Activated CD8-positive, alpha-beta memory T cell treated with anti-CD3 and anti-CD28 coated beads, Interleukin-2, amount 50 U/mL, for 1 hour (primary cell): ENCODE data around the gene SPDEF.

ENCODE experiments used
- DNase-seq: peaks from one replicate; pipeline ENCODE4 v3.0.0-alpha.2; 2020; ENCODE audit errors: extremely low read depth

The SPDEF gene

GRCh38 chr6:34563513-34563870 lies 7.4 kb upstream of the SPDEF start:
- DNase-seq: no peak

DNA sequence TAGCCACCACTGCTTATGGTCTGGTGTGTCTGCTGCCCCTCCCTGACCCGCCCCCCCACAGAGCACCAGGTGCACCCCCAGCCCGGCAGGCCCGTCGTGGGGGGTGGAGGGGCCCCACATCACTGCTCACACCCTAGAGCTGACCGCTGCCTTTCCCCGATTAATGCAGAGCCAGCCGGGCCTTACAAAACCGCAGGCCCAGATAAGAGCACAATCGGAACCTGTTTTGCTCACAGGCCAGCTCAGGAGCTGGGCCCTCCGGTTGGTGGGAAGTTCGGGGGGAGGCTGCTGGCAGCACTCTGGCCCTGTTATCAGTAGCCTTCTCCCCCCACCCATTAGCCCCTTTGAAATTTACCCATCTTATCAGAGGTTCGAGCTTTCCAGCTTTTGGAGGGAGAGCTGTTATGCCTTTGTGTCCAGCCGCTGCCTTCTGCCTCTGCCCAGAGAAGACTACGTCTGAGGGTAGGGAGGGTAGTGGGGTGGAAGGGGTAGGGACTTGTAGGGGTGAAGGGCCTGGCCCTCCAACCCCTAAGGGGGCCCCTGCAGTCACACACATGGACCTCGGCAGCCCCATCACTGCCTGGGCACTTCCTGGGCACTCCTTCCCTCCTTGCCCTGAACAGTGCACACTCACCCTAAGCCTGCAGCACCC lies 6.9 kb upstream of the SPDEF start:
- DNase-seq: no peak

GRCh38 chr6:34562350-34562749 lies 6.2 kb upstream of the SPDEF start:
- no peak for DNase-seq

- DNase-seq: no peak
Measured at GRCh38 chr6:34561227-34561530, 5.0 kb upstream of the SPDEF start.

DNA sequence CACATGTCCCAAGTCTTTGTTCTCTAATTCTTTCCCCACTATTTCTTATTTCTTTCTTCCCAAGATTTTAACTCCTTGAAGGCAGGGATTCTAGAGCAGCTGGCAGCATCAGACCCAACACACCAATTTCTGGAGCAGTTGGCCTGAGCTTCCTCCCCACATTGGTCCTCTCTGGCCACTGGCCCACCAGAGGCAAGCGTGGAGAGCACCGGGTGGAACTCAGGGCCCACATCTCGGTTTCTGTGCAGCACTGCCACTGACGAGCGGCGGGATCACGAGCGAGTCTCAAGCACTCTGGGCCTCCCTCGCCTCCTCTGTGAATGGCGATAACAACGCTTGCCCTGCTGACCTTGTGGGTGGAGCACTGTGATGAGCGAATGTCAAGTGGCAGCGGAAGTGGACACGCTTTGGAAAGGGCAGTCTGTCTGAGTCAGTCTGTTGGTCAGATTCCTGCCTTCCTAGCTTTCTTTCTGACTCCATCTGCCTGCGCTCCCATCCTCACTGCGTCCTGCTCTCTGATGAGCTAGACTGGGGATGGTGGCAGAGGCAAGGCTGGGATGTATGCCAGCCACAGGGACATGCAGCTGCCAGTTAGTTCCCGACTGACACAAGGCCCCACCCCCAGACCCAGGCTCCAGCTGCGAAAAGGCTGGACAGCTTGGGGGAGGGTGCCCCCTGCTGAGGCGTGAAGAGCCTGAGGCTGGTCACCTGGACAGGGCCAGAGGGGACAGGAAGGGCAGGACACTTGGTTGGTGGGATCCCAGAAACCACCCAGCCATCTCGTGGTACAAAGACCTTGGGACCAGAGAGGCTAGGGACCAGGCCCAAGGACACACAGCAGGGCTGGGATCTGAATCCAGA lies 4.5 kb upstream of the SPDEF start:
- DNase-seq: no peak

DNA sequence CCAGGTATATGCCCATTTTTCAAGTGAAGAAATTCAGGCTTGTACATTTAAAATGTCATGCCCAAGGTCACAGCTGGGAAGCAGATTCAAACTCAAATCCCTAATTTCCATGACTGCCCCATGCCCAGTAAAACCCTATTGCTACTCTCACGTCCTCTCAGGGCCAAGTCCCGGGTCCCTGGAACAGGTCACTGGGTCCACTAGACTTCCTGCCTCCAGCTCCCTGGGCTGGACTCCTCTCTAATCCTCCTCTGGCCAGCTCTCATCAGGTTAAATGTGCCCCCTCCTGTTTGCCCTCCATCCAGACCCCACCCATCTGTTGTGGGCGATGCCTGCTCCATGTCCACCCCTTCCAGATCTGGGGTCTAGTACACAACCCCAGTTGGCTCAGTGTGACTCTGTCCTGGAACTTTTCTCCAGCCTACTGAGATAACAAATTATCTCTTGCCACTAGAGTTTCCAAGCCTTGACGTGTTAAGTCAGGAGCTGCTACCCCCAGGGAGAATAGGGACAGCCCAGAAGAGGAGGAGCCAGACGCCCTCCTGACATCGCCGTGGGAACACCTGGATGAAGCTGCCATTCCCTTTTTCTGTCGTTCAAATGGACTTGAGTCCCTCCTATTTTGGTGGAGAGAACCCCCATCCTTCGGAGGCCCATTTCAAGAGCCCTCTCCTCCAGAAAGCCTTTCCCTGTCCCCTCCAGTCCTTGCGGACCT lies 3.7 kb upstream of the SPDEF start:
- no peak for DNase-seq

DNA sequence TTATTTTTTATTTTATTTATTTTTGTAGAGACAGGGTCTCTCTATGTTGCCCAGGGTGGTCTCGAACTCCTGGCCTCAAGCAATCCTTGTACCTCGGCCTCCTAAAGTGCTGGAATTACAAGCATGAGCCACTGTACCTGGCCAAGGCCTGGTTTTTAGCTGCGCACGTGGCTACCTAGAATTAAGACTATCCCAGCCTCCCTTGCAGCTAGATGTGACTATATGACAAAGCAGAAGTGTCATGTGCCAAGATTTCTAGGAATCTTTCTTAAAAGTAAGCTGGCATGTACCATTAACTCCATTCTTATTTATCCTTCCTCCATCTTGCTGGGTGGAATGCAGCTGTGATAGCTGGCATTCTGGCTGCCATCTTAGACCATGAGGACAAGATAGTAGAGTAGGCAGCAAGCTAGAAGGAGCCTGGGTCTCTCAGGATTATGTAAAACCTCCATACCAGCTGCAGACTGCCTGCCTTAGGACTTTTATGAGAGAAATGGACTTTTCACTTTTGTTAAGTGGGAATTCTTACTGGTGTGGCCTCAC lies 2.1 kb upstream of the SPDEF start:
- DNase-seq: no peak

DNA sequence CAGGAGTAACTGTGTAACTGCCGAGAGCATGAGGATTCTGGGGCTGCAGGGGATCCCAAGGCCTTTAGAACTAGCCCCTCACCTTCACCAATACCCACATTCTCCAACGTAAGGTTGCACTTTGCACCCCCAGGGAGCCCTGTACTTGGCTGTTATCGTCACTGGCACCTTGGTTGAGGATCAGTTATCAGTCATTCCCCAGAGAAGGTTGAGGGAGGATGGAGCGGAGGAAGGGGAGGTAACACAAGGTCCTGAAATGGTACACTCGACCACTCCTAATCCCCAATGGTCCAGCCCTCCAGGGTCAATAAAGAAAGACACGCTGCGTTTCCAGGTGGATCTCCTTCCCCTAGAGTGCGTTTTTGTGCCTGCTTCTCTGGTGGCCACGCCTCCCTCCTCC lies 1.1 kb upstream of the SPDEF start:
- no peak for DNase-seq

DNA sequence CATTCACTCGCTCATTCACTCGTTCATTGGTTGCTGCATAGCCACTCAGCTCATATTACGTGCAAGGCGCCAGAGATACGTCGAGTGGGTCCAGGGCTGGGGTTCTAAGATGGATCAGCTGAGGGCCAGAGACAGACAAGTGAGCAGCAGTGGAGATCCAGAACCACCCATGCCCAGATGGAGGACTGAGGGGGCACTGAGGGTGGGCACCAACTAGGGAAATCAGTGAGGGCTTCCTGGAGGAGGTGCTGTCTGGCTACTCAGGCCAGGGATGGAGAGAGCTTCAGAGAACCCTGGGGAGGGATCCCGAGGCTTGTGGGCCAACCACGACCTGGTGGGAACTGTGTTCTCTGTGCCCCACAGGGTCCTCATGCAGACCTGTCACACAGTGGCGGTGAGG lies 364 bp upstream of the SPDEF start:
- DNase-seq: no peak

- no peak for DNase-seq
Measured at GRCh38 chr6:34555328-34555727, 801 bp downstream of the SPDEF start.

DNA sequence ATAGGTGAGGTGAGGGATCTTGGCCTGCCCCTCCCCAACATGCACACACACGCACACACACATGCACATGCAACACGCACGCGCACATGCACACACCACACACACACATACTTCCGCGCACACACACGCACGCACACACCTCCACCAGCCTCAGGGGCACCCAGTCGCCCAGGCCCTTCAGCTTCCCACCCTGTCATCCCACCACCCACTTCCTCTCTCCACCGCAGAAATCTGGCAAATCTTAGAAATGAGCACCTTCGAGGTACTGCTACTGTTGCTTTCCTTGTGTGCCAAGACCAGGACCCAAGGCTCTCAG lies 1.2 kb downstream of the SPDEF start:
- no peak for DNase-seq

- no peak for DNase-seq
Measured at GRCh38 chr6:34554291-34555006, 1.7 kb downstream of the SPDEF start.

GRCh38 chr6:34553750-34554149 lies 2.4 kb downstream of the SPDEF start:
- no peak for DNase-seq

GRCh38 chr6:34553146-34553545 lies 3.0 kb downstream of the SPDEF start:
- DNase-seq: no peak

DNA sequence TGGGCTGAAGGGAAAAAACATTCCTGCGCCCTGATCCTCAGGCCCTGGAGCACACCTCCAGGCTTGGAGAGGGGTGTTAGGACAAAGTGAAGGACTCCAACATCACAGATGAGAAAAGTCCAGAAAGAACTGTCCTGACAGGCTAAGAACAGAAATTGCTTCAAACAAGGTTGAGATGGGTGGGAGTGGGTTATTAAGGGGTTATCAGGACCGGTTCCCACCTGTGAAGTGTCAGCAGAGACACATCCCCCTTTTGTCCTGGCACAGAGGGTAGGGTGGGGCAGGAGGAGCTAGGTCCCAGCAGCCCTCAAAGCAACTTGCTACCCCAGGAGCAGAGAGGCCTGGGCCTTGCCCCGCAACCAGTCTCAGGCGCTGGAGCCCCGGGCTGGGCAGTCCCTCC lies 3.5 kb downstream of the SPDEF start:
- DNase-seq: no peak

DNA sequence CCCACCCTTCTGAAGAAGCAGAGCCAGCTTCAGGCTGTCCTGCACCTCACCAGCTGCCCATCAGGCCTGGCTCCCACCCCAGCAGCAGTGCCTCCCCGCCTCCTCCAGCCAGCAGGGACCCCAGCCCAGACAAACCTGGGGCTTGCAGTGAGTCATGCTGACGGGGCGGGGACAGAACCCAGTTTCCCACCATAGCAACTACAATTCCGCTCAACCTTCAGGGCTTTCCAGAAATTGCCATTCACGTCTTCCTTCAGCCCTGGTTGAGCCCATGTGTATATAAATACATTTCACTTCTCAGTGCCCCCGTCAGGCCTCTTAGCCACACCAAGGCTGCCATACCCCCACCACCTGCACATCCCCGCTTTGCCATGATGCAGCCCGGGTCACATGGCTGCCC lies 4.4 kb downstream of the SPDEF start:
- no peak for DNase-seq

- no peak for DNase-seq
Measured at GRCh38 chr6:34549804-34550202, 6.3 kb downstream of the SPDEF start.

GRCh38 chr6:34549026-34549803 lies 6.9 kb downstream of the SPDEF start:
- no peak for DNase-seq

DNA sequence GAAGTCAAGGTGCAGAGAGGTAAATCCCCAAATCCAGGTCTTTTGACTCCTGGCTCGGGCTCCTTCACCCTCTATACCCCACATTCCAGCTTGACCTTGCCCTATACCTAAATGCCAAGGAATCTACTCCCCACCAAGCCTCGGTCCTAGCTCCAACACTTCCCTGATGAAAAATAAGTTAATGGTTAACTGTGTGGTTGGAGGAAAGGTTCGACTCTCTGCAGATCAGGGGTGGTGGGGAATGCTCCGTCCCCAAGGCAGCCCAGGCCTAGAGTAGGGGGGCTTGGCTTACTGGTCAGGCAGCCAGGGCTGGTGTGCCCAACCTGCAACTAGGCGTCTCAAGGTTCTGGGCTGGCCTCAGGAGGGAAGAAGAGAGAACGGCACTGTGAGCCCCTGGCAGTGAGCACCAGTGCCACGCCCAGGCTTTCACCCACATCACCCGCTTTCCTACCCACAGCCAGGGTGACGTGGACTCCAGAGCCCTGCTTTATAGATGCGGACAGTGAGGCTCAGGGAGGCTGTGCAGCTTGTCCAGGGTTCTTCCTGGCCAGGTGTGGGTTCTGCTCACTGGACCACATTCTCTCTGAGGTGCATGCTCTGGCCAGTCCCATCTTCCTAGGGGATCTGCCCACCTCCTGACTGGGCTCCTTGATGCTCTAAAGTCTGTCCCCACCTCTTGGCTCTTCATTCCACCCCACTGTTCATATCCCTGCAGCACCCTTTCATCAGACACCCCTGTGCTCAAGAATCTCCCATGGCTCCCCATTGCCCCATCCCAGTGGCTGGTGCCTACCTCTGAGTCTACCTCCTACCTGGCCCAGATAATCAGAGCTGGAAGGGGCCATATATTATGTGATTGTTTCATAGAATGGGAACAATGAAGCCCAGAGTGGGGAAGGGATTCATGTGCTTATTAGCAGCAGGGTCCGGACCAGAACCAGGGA lies 8.2 kb downstream of the SPDEF start:
- no peak for DNase-seq

- DNase-seq: no peak
Measured at GRCh38 chr6:34546551-34547321, 9.4 kb downstream of the SPDEF start.
